ENCODE data around the gene NDUFAB1.

GRCh38 chr16:23571895-23572294 lies 24.2 kb downstream of the NDUFAB1 start:
- no peak for TF ChIP-seq CTCF (IDR thresholded peaks at IDR 0.05)
- no peak for TF ChIP-seq POLR2AphosphoS5 (IDR thresholded peaks at IDR 0.05)
